Progenitor cell of endocrine pancreas (in vitro differentiated cells): Measurements from ENCODE around the gene BBIP1. TPM values are rescaled to one million over a fixed set of nuclear protein-coding genes. Genes with fewer than 3 reads are reported as not detected.

Experiments used
- DNase-seq: peaks from one replicate; pipeline ENCODE4 v3.0.0; 2021; ENCODE audit warnings: low spot score; ENCODE audit not compliant: unreplicated experiment
- H3K27ac Mint-ChIP-seq: 2 replicates; pipeline ENCODE4 v1.8.0; 2021; ENCODE audit warnings: mild to moderate bottlenecking, moderate library complexity, mixed read lengths
- H3K27me3 Mint-ChIP-seq: 2 replicates; pipeline ENCODE4 v1.8.0; 2021; ENCODE audit warnings: mixed read lengths
- H3K36me3 Mint-ChIP-seq: 2 replicates; pipeline ENCODE4 v1.8.0; 2022; ENCODE audit warnings: mixed read lengths; ENCODE audit not compliant: insufficient read depth
- H3K4me1 Mint-ChIP-seq: 2 replicates; pipeline ENCODE4 v1.8.0; 2021; ENCODE audit warnings: low read depth, mixed read lengths
- H3K4me3 Mint-ChIP-seq: 2 replicates; pipeline ENCODE4 v1.8.0; 2021; ENCODE audit warnings: low read depth, mild to moderate bottlenecking, moderate library complexity, mixed read lengths
- H3K9me3 Mint-ChIP-seq: 2 replicates; pipeline ENCODE4 v1.8.0; 2021; ENCODE audit warnings: low read depth, mixed read lengths
- total RNA-seq: library from RNA; stranded (reverse); gene quantifications from 2 replicates; pipeline ENCODE4 v1.2.1, GENCODE V29; 2021
- TF ChIP-seq, protein P1 (sequence below): fragments of 200-600 bp; sonication (generic); IDR thresholded peaks from one replicate; pipeline ENCODE4 v1.5.0; 2021; ENCODE audit warnings: antibody characterized with exemption, mild to moderate bottlenecking; ENCODE audit not compliant: unreplicated experiment

The BBIP1 gene
- total RNA-seq, 1 donor from 2014 or later, result 26.8 TPM

DNA sequence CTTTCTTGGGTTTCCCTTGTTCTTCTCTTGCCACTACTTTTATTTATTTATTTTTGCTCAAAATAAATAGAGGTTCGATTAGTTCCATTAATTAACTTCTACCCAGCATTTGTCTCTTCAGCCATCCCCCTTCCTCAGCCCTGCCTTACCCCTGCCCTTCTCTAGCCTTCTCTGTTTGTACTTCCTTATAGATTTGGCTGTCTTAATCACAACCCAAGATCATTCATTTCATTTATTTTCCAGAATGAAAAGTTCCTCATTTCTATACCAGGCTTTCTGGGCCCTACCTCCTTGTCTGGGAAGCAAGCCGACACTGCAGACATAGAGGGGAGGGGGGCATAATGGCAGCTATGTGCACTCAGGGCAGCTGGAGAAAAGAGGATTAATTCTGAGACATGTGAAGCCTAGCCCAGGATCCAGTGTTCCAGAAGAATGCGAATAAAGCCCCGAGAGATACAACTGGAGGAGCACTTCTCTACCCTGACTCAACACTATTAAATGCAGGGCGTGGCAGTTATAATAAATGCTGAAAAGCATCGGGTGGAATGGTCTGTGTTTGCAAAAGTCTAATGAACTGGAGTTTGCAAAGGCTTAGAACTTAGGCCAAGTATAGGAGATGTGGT lies 53.7 kb downstream of the BBIP1 start:
- H3K4me1 Mint-ChIP-seq, result peaks cover 32% of the 10 kb centered on the region
- TF ChIP-seq, protein P1, sequence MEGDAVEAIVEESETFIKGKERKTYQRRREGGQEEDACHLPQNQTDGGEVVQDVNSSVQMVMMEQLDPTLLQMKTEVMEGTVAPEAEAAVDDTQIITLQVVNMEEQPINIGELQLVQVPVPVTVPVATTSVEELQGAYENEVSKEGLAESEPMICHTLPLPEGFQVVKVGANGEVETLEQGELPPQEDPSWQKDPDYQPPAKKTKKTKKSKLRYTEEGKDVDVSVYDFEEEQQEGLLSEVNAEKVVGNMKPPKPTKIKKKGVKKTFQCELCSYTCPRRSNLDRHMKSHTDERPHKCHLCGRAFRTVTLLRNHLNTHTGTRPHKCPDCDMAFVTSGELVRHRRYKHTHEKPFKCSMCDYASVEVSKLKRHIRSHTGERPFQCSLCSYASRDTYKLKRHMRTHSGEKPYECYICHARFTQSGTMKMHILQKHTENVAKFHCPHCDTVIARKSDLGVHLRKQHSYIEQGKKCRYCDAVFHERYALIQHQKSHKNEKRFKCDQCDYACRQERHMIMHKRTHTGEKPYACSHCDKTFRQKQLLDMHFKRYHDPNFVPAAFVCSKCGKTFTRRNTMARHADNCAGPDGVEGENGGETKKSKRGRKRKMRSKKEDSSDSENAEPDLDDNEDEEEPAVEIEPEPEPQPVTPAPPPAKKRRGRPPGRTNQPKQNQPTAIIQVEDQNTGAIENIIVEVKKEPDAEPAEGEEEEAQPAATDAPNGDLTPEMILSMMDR, result no peak
- no peaks in the 10 kb centered on the region for H3K9me3 Mint-ChIP-seq
- peaks cover 2% of the 10 kb centered on the region for H3K36me3 Mint-ChIP-seq
- DNase-seq, result no peak
- no peak overlapping the region for H3K27ac Mint-ChIP-seq
- H3K4me3 Mint-ChIP-seq, result no peak overlapping the region
- H3K27me3 Mint-ChIP-seq, result no peaks in the 10 kb centered on the region

DNA sequence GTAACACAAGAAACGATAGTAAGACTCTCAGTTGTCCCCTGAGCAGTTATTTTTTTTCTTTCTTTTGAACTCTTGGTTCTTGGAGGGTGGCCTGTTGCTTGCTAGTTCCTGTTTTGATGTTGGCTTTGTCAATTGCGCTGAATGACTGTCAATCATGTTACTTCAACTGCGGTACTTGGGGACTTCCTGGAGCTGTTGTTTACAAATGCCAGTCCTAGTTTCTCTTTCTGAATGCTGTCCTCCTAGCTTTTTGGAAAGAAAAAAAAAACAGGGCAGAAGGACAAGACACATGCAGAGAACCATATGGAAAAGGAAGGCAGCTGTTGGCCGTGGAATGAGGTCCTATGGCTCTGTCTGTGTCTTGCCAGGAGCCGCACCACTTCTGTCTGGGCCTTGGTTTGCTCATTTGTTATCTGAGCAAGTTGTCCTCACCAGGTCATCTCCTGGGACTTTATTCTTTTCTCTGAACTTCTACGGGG lies 54.3 kb downstream of the BBIP1 start:
- Mint-ChIP-seq H3K4me1 (peaks cover 36% of the 10 kb centered on the region), H3K36me3 (peaks cover 2% of the 10 kb centered on the region), H3K9me3 (no peaks in the 10 kb centered on the region), H3K4me3 (no peak overlapping the region), H3K27ac (no peak overlapping the region), H3K27me3 (no peaks in the 10 kb centered on the region)
- DNase-seq, result no peak
- TF ChIP-seq, protein P1, result no peak

DNA sequence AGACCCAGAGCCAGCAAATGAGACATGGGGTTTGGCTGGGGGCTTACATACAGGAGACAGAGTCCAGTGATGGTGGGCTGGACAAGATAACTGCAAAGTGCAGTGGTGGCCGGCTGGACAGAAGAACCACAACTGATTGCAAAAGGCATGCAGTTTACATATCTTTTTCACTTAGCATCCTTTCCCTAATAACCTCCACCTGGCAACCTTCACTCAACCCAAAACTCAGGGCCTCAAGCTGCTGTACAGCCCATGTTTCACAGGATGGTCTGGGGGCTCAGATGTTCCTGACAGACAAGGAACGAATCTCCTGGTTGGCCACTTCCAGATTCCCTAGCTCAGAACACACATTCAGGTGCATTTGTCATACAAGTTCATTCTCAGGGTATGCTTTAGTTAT lies 55.0 kb downstream of the BBIP1 start:
- TF ChIP-seq, protein P1, result no peak
- Mint-ChIP-seq H3K27ac (no peak overlapping the region), H3K4me3 (no peak overlapping the region), H3K4me1 (peaks cover 35% of the 10 kb centered on the region), H3K36me3 (no peaks in the 10 kb centered on the region), H3K9me3 (no peaks in the 10 kb centered on the region), H3K27me3 (no peaks in the 10 kb centered on the region)
- no peak for DNase-seq

DNA sequence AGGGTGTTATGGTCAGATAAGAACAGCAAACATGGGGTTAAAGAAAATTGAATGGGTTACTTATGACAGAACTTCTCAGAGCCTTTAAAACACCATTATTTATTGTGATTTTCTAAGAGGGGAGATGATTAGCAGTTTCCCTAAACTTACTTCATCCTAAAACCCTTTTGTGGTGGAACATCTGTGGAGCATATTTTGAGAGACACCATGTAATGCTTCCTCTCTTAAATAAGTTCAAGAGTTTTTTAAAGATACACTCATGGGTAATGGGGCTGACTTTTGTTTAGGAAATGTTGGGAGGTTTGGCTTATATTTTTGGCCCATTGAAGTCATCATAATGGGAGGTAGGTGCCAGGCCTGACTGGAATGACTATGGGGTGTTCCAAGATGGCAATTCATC lies 55.6 kb downstream of the BBIP1 start:
- H3K36me3 Mint-ChIP-seq, result no peaks in the 10 kb centered on the region

DNA sequence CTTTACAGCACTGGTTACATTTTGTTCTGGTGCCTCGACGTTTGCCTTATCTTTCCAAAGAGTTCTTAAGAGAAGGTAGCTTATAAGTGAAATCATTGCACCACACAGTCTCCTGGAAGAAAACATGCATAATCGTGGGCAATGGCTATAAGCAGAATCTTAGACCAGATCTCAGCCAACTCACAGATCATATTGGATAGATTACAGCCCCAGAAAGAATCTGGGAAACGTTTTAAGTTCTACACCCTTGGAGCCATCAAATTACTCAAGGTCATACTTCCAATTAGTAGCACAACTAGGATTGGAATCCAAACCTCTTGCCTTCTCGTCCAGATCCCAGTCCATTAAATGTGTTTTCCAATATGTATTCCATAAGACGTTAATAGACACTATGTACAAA lies 56.0 kb downstream of the BBIP1 start:
- no peaks in the 10 kb centered on the region for H3K36me3 Mint-ChIP-seq
- H3K27me3 Mint-ChIP-seq, result no peaks in the 10 kb centered on the region
- no peak for DNase-seq
- TF ChIP-seq, protein P1, result no peak
- H3K4me3 Mint-ChIP-seq, result no peak overlapping the region
- no peaks in the 10 kb centered on the region for H3K9me3 Mint-ChIP-seq
- no peak overlapping the region for H3K27ac Mint-ChIP-seq
- peaks cover 41% of the 10 kb centered on the region for H3K4me1 Mint-ChIP-seq

More for the DNA sequence above, 55.6 kb downstream of the BBIP1 start:
- H3K4me1 Mint-ChIP-seq, result peaks cover 37% of the 10 kb centered on the region
- TF ChIP-seq, protein P1, result no peak
- DNase-seq, result no peak
- H3K4me3 Mint-ChIP-seq, result no peak overlapping the region
- no peaks in the 10 kb centered on the region for H3K27me3 Mint-ChIP-seq
- H3K9me3 Mint-ChIP-seq, result no peaks in the 10 kb centered on the region
- no peak overlapping the region for H3K27ac Mint-ChIP-seq
